Measurements from ENCODE around the gene ZBTB4.
A peak's percentile ranks its signal among the peaks of the same experiment; 100 is the strongest.

DNA sequence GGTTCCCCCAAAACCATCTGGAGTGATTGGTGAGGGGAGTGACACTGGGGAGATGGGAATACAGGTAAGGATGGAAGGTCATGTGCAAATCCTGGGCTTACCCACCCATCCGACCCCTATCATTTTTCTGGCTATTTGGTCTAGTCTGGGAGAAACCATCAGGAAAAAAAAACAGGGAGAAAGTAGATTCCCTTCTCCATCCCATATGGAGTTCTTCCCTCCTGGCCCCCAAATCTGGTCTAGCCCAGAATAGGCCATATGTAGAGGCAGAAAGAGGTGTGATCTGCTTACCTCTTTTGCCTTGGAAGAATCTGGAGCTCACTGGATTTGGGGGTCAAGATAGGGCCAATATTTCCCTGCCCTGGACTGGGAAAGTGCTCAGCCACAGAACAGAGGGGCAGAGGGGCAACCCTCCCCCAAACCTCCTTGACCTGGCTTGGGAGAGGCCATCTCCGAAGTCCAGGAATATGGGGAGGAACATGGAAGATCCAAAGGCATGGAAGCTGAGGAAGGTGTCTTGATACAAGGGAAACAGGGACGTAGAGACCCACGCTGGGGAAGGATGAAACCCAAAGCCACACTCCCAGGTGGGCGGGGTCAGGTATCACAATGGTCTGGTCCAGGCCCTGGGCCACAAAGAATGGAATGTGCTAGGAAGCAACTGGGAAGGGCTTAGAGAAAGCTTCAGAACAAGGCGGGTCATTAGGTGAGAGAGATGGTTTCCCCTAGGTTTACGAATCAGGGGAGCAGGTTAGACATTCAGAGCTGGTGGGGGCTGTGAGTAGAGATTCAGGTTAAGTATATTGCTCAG, 18.4 kb downstream of the ZBTB4 start:
- TF ChIP-seq EZH2phosphoT487 (IDR thresholded peaks at IDR 0.05; ENCODE audit: borderline replicate concordance) (no peak), JUND (IDR thresholded peaks at IDR 0.05) (no peak), ZNF274 (IDR thresholded peaks at IDR 0.05; ENCODE audit: low read depth, low read length) (no peak), YY1 (IDR thresholded peaks at IDR 0.05; ENCODE audit: extremely low read depth, insufficient replicate concordance, low read depth, low read length) (no peak), POLR2AphosphoS5 (IDR thresholded peaks at IDR 0.05; ENCODE audit: low read depth, low read length) (0 out of 2 replicates have a peak, but pooled peaks have one; percentile 4), TCF7L2 (IDR thresholded peaks at IDR 0.05; ENCODE audit: borderline replicate concordance, extremely low read depth, insufficient read depth, insufficient read length) (no peak), ELF1 (IDR thresholded peaks at IDR 0.05; ENCODE audit: borderline replicate concordance, low read depth) (no peak)
- TF ChIP-seq, protein P1, sequence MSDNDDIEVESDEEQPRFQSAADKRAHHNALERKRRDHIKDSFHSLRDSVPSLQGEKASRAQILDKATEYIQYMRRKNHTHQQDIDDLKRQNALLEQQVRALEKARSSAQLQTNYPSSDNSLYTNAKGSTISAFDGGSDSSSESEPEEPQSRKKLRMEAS (IDR thresholded peaks at IDR 0.05), result no peak
- TF ChIP-seq, protein P2, sequence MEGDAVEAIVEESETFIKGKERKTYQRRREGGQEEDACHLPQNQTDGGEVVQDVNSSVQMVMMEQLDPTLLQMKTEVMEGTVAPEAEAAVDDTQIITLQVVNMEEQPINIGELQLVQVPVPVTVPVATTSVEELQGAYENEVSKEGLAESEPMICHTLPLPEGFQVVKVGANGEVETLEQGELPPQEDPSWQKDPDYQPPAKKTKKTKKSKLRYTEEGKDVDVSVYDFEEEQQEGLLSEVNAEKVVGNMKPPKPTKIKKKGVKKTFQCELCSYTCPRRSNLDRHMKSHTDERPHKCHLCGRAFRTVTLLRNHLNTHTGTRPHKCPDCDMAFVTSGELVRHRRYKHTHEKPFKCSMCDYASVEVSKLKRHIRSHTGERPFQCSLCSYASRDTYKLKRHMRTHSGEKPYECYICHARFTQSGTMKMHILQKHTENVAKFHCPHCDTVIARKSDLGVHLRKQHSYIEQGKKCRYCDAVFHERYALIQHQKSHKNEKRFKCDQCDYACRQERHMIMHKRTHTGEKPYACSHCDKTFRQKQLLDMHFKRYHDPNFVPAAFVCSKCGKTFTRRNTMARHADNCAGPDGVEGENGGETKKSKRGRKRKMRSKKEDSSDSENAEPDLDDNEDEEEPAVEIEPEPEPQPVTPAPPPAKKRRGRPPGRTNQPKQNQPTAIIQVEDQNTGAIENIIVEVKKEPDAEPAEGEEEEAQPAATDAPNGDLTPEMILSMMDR (IDR thresholded peaks at IDR 0.05 in 2 of 3, conservative IDR thresholded peaks at IDR 0.05 in 1 of 3; ENCODE audit: borderline replicate concordance in 1 of 3, insufficient read depth in 1 of 3, low read depth in 2 of 3, low read length in 2 of 3), result no peak

Data from HCT116 (cell line).